ENCODE measurements around the gene FAH. TPM values are rescaled to one million over a fixed set of nuclear protein-coding genes. Genes with fewer than 3 reads are reported as not detected.

Gene FAH
- total RNA-seq (2022) (25.9 and 26.1 TPM in 2 replicates), Bru-seq, nascent RNA (percentile 54 among the genes with signal in this experiment), BruChase-seq, experiment 1, labeled RNA remaining after a 6-hour chase (percentile 44 among the genes with signal in this experiment), BruChase-seq, experiment 2, labeled RNA remaining after a 2-hour chase (percentile 46 among the genes with signal in this experiment)
- long read RNA-seq, transcript FAH-202 (15 exons, 2,152 nt), result minor isoform, 9 of 38 reads
- long read RNA-seq, transcript FAH-213 (14 exons, 1,549 nt), result major isoform, 16 of 38 reads
- long read RNA-seq, partial matches to known transcripts, result 5 of 38 reads
- long read RNA-seq, other reads (novel, unspliced or antisense), result 4 of 38 reads

DNA sequence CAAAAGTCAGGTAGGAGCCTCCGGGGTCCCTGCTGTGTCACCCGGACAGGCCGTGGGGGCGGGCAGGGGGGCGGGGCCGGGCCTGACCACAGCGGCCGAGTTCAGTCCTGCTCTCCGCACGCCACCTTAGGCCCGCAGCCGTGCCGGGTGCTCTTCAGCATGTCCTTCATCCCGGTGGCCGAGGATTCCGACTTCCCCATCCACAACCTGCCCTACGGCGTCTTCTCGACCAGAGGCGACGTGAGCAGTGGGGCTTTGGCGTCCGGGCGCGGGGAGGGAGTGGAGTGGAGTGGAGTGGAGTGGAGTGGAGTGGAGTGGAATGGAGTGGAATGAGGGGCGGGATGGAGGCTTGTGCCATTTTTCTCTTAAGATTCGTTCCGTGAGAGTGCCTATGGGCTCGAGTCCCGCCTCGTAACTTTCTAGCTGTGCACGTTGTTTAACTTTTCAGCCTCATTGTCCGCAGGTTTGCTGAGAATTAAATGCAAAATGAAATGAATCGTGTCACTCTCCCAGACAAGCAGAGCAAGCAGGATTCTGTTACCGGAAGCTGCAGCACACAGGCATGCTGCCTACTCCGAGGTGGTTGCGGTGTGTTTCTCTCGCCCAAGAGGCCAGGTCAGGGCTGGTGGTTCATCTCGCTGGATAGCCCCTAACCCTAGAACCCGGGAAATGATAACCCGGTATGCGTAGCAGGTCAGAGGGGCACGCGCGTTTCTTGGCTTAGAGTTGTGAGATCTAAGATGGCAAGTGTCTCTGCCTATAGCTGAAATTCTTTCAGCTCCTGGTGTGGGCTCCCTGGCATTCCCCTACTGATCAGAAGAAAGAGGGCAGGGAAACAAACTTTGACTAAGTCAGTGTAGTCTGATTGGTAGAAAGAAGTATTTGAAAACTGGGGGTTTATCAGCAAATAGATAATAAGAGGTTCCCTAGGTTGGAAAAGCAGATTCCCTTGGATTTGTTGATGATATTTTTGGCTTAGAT is at the start of gene FAH:
TSS of gene FAH (plus strand) at position 104 of the 981 bp plus-strand sequence. CDS start at position 160, 56 bp downstream.
- TF ChIP-seq, protein P1, sequence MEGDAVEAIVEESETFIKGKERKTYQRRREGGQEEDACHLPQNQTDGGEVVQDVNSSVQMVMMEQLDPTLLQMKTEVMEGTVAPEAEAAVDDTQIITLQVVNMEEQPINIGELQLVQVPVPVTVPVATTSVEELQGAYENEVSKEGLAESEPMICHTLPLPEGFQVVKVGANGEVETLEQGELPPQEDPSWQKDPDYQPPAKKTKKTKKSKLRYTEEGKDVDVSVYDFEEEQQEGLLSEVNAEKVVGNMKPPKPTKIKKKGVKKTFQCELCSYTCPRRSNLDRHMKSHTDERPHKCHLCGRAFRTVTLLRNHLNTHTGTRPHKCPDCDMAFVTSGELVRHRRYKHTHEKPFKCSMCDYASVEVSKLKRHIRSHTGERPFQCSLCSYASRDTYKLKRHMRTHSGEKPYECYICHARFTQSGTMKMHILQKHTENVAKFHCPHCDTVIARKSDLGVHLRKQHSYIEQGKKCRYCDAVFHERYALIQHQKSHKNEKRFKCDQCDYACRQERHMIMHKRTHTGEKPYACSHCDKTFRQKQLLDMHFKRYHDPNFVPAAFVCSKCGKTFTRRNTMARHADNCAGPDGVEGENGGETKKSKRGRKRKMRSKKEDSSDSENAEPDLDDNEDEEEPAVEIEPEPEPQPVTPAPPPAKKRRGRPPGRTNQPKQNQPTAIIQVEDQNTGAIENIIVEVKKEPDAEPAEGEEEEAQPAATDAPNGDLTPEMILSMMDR (IDR thresholded peaks at IDR 0.05; ENCODE audit: unreplicated experiment), result no peak
- DNase-seq, result peak; percentile 16
- no TSS peak for BruUV-seq (replicated peaks)
- CTCF ChIA-PET, result interaction anchor here (0.6 to 1.6 kb wide), 8 partner anchors 10 to 557 kb away, joined by 3 to 7 read pairs (median 4); no protein-coding TSS in a partner anchor
- Mint-ChIP-seq H3K36me3 (ENCODE audit: insufficient read depth, unreplicated experiment) (peaks cover 16% of the 10 kb centered on the region), H3K9me3 (ENCODE audit: low read depth, unreplicated experiment) (no peaks in the 10 kb centered on the region), H3K27ac (ENCODE audit: unreplicated experiment) (peak within 1 kb of the TSS; percentile 74), H3K4me1 (ENCODE audit: low read depth, unreplicated experiment) (peaks cover 15% of the 10 kb centered on the region), H3K27me3 (ENCODE audit: unreplicated experiment) (no peaks in the 10 kb centered on the region), H3K4me3 (ENCODE audit: low read depth, unreplicated experiment) (peak within 1 kb of the TSS; percentile 91)
- intact Hi-C loops (cut with micrococcal nuclease; ENCODE audit: unreplicated experiment), result no loop called here

DNA sequence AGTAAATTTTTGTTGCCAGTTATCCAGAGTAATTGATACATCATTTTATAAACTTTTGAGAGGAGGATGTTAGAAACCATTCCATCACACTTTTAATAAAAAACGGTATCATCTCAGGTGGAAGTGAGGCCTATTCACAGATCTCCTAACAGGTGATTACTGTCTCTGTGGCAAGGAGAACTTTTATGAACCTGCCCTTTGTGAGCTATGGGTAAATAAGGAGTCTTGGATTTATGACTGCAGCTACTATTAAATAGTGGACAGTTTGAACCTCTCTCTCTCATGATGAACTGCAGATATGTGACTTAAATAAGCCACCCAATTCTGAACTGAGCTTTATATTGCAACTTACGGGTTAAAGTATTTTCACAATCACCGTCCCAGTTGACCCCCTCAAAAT is 47.6 kb upstream of the FAH start:
- intact Hi-C loops (cut with micrococcal nuclease; ENCODE audit: unreplicated experiment), result no loop called here
- TF ChIP-seq, protein P1 (IDR thresholded peaks at IDR 0.05; ENCODE audit: unreplicated experiment), result no peak
- Mint-ChIP-seq H3K27me3 (ENCODE audit: unreplicated experiment) (no peaks in the 10 kb centered on the region), H3K4me1 (ENCODE audit: low read depth, unreplicated experiment) (peaks cover 18% of the 10 kb centered on the region), H3K9me3 (ENCODE audit: low read depth, unreplicated experiment) (no peaks in the 10 kb centered on the region), H3K4me3 (ENCODE audit: low read depth, unreplicated experiment) (no peak overlapping the region), H3K27ac (ENCODE audit: unreplicated experiment) (no peak overlapping the region), H3K36me3 (ENCODE audit: insufficient read depth, unreplicated experiment) (peaks cover 6% of the 10 kb centered on the region)
- no TSS peak for BruUV-seq (replicated peaks)
- DNase-seq, result no peak
- CTCF ChIA-PET, result interaction anchor here (0.9 kb wide), 1 partner anchor 16 kb away, joined by 3 read pairs; no protein-coding TSS in a partner anchor

DNA sequence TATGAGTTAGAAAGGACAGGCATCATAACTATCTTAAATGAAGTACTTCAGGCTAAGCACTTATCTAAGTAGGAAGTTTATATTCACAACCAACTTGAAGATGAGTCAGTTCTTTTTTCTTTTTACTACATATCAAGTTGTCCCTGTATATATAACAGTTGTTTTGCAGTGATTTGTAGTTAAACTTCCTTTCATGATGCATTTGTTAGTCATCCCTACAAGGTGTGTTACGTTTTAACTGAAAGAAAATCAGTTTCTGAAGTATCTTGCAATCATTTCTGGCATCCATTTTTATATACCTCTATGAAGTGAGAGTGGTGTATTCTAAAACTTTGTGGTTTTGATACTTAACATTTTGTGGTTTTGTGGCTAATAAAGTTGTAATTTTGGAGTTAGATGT is 47.2 kb upstream of the FAH start:
- H3K27ac Mint-ChIP-seq (ENCODE audit: unreplicated experiment), result no peak overlapping the region
- peaks cover 18% of the 10 kb centered on the region for H3K4me1 Mint-ChIP-seq (ENCODE audit: low read depth, unreplicated experiment)
- no peaks in the 10 kb centered on the region for H3K9me3 Mint-ChIP-seq (ENCODE audit: low read depth, unreplicated experiment)
- H3K27me3 Mint-ChIP-seq (ENCODE audit: unreplicated experiment), result no peaks in the 10 kb centered on the region
- no peak for DNase-seq
- intact Hi-C loops (cut with micrococcal nuclease; ENCODE audit: unreplicated experiment), result no loop called here
- TF ChIP-seq, protein P1 (IDR thresholded peaks at IDR 0.05; ENCODE audit: unreplicated experiment), result no peak
- H3K4me3 Mint-ChIP-seq (ENCODE audit: low read depth, unreplicated experiment), result no peak overlapping the region
- BruUV-seq (replicated peaks), result no TSS peak
- CTCF ChIA-PET, result interaction anchor here (0.9 kb wide), 1 partner anchor 16 kb away, joined by 3 read pairs; no protein-coding TSS in a partner anchor
- H3K36me3 Mint-ChIP-seq (ENCODE audit: insufficient read depth, unreplicated experiment), result peaks cover 4% of the 10 kb centered on the region

DNA sequence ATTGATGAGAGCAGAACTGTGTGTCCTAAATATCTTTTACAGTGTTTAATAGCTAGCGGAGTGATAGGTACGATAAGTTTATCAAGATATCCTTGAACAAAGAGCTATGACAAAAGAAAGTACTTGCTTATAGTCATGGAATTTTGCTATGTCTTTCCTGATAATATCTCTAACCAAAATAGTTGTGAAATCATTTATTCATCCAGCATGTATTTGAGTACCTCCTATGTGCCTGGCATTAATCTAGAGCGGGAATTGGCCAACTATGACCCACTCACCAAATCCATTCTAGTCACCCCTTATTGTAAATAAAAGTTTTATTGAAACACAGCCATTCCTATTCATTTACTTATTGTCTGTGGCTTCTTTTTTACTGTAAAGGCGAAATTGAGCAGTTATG is 46.7 kb upstream of the FAH start:
- no peaks in the 10 kb centered on the region for H3K36me3 Mint-ChIP-seq (ENCODE audit: insufficient read depth, unreplicated experiment)
- intact Hi-C loops (cut with micrococcal nuclease; ENCODE audit: unreplicated experiment), result loop anchor here (1.0 kb wide), 1 partner anchor 12 kb away; no protein-coding TSS in a partner anchor
- no peak overlapping the region for H3K27ac Mint-ChIP-seq (ENCODE audit: unreplicated experiment)
- no peak for DNase-seq
- CTCF ChIA-PET, result no interaction called here
- no TSS peak for BruUV-seq (replicated peaks)
- no peak overlapping the region for H3K4me3 Mint-ChIP-seq (ENCODE audit: low read depth, unreplicated experiment)
- no peaks in the 10 kb centered on the region for H3K27me3 Mint-ChIP-seq (ENCODE audit: unreplicated experiment)
- TF ChIP-seq, protein P1 (IDR thresholded peaks at IDR 0.05; ENCODE audit: unreplicated experiment), result no peak
- peaks cover 18% of the 10 kb centered on the region for H3K4me1 Mint-ChIP-seq (ENCODE audit: low read depth, unreplicated experiment)
- H3K9me3 Mint-ChIP-seq (ENCODE audit: low read depth, unreplicated experiment), result no peaks in the 10 kb centered on the region

Measured in Calu3 (cell line).